ENCODE data around the gene CD247.

GRCh38 chr1:167467126-167467710, 51.1 kb downstream of the CD247 start:
- no peak for TF ChIP-seq POLR2A (IDR thresholded peaks at IDR 0.05; ENCODE audit: low read depth, low read length)
- no peak for TF ChIP-seq CTCF (conservative IDR thresholded peaks at IDR 0.05; ENCODE audit: low read depth, low read length)
- TF ChIP-seq MAZ (IDR thresholded peaks at IDR 0.05; ENCODE audit: borderline replicate concordance, low read depth, low read length) = no peak
- no peak for TF ChIP-seq SMC3 (IDR thresholded peaks at IDR 0.05; ENCODE audit: low read depth, low read length)
- no peak for TF ChIP-seq CHD1 (IDR thresholded peaks at IDR 0.05; ENCODE audit: low read depth, low read length)
- TF ChIP-seq RFX5 (IDR thresholded peaks at IDR 0.05; ENCODE audit: low read depth, low read length) = no peak
- no peak for TF ChIP-seq ELK1 (IDR thresholded peaks at IDR 0.05; ENCODE audit: borderline replicate concordance, low read depth, low read length)
- no peak for TF ChIP-seq MAFK (IDR thresholded peaks at IDR 0.05; ENCODE audit: low read depth, low read length)
- no peak for TF ChIP-seq RCOR1 (IDR thresholded peaks at IDR 0.05; ENCODE audit: insufficient replicate concordance, low read length)
- TF ChIP-seq MXI1 (IDR thresholded peaks at IDR 0.05; ENCODE audit: borderline replicate concordance, low read depth, low read length) = no peak
- TF ChIP-seq USF2 (IDR thresholded peaks at IDR 0.05; ENCODE audit: low read depth, low read length) = no peak
